CD4-positive, alpha-beta T cell treated with Interleukin-21 for 1 hour (primary cell): ENCODE measurements around the gene SNX9.
"Not testable (repeated sequence)": the region's sequence is repeated elsewhere in the genome, so short reads cannot be mapped to it uniquely, and the experiment has no call there.

Source experiments
- DNase-seq: peaks from one replicate; pipeline ENCODE4 v3.0.0-alpha.2; 2020

Gene SNX9

DNA sequence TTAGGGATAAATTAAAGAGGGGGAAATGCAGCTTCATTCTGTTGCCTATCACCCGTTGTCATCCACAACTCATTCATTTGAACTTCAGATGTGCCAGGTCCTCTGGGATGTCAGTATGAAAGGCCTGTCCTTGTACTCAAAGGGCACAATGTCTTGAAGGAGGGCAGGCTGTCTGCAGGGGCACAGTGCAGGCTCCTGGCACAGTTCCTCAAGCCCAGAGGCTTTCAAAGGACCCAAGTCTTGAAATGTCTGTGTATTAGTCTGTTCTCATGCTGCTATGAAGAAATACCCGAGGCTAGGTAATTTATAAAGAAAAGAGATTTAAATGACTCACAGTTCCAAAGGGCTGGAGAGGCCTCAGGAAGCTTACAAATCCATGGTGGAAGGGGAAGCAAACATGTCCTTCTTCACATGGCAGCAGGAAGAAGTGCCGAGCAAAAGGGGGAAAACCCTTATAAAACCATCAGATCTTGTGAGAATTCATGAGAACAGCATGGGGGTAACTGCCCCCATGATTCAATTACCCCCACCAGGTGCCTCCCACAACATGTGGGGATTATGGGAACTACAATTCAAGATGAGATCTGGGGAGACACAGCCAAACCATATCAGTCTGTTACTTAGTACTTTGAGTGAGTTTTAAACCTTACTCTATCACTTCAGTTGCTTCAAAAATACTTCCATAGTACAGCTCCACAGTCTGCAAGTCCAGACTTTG, 9.4 kb downstream of the SNX9 start:
- DNase-seq, result no peak

- DNase-seq, result no peak
Measured at GRCh38 chr6:157834549-157834948, 11.5 kb downstream of the SNX9 start.

DNA sequence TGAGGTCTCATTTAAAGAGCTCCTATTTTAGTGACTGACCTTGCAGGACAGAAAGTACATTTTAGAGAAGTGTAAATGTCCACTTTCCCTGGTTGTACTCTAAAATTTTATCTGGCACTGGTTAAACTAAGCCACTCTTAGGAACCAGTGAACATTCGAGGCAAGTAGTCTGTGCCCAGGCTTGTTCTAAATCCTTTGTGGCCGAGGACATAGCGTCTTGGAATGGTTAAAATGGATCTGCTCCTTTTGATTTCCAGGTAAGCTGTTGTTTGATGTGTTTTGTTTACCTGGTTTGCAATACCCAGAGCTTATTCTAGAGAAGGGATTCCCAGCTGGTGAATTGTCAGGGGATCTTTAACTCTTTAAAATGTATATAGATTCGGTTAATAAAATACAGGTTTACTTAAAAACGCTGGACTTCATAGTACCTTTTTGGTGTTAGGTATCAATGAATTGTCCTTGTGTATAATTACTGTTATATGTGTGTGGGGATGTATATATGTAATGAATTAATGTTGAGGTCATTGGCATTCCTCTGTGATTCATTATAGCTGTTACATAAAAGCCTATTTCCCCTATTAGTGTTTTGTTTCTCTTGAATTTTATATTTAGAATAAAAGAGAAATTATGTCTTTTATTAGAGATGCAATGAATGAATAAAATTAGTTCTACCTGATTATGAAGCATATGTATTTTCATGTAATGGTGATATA, 15.8 kb downstream of the SNX9 start:
- no peak for DNase-seq

DNA sequence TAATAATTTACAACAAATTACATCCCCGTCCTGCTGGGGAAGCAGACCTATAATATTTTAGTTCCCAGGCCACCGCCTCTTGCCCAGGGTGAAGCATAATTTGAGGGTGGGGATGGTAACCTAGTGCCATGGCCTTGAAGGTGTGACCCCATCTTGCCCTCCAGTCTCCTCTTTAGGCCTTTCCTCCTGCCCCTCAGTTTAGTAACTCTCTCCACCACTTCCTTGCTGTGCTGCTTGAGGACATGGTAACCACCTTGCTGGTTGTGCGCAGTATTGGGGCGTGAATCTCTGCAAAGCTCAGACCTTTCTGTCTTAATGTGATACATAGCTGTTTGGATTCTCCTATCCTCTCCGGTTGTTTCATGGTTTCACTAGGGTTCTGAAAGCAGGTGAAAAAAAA, 16.6 kb downstream of the SNX9 start:
- DNase-seq, result no peak

GRCh38 chr6:157840261-157840660, 17.2 kb downstream of the SNX9 start:
- no peak for DNase-seq

GRCh38 chr6:157840776-157841175, 17.7 kb downstream of the SNX9 start:
- DNase-seq, result no peak

- DNase-seq, result peak; percentile 7
Measured at GRCh38 chr6:157841211-157841840, 18.3 kb downstream of the SNX9 start.

GRCh38 chr6:157842212-157842611, 19.2 kb downstream of the SNX9 start:
- DNase-seq, result no peak

GRCh38 chr6:157844196-157844595, 21.1 kb downstream of the SNX9 start:
- not testable (repeated sequence) for DNase-seq

- DNase-seq, result no peak
Measured at GRCh38 chr6:157845493-157846259, 22.6 kb downstream of the SNX9 start.

DNA sequence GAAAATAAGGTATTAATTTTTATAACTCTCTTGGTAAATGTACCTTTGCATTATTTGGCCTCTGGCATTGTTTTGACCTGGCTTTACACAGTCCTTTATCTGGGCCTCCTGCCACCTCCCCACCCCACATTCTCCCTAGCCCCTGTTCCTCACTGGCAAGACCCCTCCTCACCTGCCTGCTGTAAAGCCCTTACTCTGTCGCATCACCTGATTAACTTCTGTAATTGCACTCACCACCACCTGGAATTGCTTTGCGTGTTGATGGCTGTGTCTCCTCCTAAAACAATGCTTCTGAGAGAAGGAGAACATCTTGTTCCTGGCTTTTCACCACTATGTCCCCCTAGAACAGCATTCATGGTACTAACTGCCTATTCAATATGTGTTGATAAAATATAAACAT, 24.8 kb downstream of the SNX9 start:
- DNase-seq, result no peak

GRCh38 chr6:157848693-157849092, 25.6 kb downstream of the SNX9 start:
- no peak for DNase-seq

GRCh38 chr6:157849288-157850017, 26.4 kb downstream of the SNX9 start:
- DNase-seq, result no peak

- DNase-seq, result no peak
Measured at GRCh38 chr6:157850030-157850429, 27.0 kb downstream of the SNX9 start.

DNA sequence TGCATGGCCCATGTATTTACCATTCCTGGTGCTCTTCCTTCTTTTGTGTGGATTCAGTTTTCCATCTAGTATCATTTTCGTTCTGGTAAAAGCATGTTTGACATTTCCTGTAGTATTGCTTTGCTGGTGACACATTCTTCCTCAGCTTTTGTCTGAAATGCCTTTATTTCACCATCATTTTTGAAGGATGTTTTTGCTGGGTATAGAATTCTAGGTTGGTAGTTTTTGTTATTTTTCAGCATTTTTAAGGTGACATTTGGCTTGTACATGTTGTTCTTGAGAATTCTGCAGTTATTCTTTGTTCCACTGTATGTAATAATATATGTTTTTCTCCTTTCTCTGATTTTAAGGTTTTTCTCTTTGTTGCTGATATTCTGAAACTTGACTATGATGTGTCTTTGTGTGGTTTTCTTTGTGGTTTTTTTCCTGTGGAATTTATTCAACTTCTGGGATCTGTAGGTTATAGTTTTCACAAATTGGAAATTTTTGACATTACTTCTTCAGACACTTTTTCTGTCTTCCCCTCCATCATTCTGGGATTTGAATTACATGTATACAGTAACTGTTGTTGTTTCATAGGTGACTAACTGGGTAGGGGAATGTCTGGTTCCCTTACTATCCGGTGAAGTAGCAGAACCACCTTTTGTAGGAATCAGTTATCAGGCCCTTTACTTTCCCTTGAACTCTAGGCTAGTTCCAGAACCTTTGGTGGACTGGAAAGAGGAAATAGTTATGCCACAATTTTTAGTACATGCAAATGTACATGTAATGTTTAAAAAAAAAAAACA, 30.2 kb downstream of the SNX9 start:
- no peak for DNase-seq

DNA sequence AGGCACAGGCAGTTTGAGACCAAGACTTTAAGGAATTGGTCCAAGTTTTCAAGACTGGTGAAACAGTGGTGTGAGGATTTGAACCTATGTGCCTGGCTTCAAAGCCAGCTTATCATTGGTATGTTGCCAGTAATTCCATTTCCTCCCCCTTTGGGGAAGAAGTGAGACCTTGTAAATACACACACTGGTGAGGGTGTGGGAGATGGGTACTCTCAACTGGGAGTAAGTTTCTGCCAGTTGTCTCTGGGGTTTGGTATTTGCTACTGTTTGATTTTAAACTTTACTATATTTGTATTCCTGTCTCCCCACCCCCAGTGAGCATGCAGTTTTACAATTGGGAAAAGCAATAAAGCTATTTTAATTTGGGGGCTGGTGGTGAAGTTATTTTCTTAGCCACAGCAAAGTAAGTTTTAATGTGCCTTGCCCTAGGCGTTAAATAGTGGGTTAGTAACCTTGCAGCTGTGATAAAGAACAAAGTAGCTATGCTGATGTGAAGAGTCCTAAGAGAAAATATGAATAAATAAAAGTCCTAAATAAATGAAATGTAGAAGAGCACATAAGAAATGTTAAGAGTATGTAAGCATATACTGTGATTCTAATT, 31.0 kb downstream of the SNX9 start:
- no peak for DNase-seq

GRCh38 chr6:157855325-157855724, 32.3 kb downstream of the SNX9 start:
- DNase-seq, result no peak

- DNase-seq, result not testable (repeated sequence)
Measured at GRCh38 chr6:157855804-157856203, 32.8 kb downstream of the SNX9 start.

GRCh38 chr6:157858664-157859063, 35.6 kb downstream of the SNX9 start:
- not testable (repeated sequence) for DNase-seq

GRCh38 chr6:157859775-157860504, 36.9 kb downstream of the SNX9 start:
- DNase-seq, result no peak
